Medulla oblongata (tissue), 1 donor: ENCODE results near the gene STX1B.
"Not testable (repeated sequence)": the region's sequence is repeated elsewhere in the genome, so short reads cannot be mapped to it uniquely, and the experiment has no call there.

Experiments used
- DNase-seq: peaks from one replicate; pipeline ENCODE4 v3.0.0-alpha.2; 2015; ENCODE audit errors: extremely low spot score

Gene STX1B

GRCh38 chr16:30951750-30952149, 58.7 kb downstream of the STX1B start:
- DNase-seq: no peak

DNA sequence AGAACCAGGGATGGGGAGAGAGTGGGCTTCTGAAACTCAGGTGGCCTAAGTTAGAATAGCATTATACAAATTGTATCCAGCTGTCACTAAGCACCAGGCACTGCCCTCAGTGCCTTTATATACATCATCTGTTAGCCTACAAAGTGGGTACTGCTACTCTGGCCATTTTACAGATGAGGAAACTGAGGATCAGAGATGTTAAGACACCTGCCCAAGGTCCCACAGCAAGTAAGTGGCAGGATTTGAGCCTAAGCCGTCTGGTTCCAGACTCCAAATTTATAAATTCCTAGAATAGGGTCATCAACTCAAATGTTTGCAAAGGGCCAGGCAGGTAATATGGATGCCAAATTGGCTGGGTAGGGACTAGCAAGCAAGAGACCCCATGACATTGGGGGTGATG, 59.2 kb downstream of the STX1B start:
- DNase-seq: no peak

- DNase-seq: no peak
Measured at GRCh38 chr16:30950516-30951065, 59.8 kb downstream of the STX1B start.

- peak; percentile 54 for DNase-seq
Measured at GRCh38 chr16:30949650-30950515, 60.6 kb downstream of the STX1B start.

DNA sequence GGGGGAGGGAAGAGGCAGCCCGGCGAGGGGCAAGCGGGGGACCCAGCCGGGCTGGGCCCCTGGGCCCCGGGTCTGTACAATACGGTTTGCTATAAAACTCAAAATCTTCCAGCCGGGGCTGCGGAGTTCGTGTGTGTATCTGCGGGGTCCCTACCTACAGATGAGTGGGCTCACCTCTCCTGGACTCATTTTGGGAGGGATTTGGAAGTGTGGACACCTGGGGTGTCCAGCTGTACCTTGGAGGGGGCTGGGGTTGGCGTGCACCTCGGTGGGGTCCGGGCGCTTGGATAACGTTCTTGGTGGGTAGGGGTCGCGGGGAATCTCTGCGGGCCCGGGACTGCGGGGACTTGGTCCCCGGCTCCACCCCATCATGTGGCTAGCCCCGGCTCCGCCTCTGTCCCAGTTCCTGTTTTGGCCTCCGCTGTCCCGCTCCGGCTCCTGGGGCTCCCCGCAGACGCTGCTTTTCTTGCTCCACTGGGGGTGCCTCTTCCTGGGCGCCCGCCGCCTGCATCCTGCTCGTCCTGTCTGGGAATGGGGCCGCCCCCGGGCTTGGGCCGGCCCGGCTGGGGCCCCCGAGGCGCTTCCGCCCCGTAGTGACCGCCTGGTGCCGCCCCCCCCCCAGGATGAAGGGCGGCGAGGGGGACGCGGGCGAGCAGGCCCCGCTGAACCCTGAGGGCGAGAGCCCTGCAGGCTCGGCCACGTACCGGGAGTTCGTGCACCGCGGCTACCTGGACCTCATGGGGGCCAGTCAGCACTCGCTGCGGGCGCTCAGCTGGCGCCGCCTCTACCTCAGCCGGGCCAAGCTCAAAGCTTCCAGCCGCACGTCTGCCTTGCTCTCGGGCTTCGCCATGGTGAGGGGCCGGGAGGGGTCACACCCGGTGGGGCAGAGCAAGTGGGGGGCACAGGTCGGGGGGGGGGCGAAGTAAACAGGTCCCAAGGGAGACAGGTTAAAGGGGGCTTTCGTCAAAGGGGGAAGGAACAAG, 61.5 kb downstream of the STX1B start, which contains the start of gene ORAI3:
Gene ORAI3 (plus strand): TSS at position 402 of the 983 bp plus-strand sequence. CDS start 222 bp downstream, at position 624.
- peak; percentile 83 for DNase-seq

DNA sequence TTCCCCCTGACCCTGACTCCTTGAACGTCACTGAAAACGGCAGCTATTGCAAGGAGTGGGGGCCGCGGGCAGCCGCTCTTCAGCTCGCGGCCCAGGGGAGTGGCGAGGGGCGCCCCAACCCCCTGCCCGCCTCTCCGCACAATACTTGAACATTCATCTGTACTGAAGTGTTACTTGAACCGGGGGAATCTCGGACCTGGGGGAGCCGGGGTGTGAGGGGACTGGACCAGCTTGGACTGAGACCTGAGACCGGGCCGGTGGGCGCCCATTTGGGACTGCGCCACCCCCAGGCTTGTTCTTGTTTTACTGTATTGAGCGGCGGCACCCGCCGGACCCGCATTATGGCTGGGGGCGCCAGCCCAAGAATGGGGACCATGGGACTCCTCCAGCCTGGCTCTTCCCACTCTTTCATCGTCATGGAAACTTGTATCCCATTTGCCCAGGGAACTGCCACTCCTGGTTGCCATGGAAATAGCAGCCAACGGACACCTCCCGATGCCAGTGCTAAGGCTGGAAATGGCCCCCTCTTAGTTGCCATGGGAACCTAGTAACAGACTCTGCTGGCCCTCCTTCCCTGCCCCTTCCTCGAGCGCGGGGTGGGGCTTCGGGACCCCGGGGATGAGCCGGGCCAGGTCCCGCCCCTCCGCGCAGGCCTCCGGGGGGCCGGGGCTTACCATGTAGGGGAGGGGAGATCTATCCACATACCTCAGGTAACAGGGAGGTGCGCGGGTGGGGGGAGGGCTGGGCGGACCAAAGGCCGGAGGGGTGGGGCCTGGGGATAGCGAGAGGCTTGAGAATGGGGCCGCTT, 62.4 kb downstream of the STX1B start:
- peak; percentile 97 for DNase-seq

- no peak for DNase-seq
Measured at GRCh38 chr16:30947541-30947858, 62.9 kb downstream of the STX1B start.

- no peak for DNase-seq
Measured at GRCh38 chr16:30946671-30947540, 63.5 kb downstream of the STX1B start.

DNA sequence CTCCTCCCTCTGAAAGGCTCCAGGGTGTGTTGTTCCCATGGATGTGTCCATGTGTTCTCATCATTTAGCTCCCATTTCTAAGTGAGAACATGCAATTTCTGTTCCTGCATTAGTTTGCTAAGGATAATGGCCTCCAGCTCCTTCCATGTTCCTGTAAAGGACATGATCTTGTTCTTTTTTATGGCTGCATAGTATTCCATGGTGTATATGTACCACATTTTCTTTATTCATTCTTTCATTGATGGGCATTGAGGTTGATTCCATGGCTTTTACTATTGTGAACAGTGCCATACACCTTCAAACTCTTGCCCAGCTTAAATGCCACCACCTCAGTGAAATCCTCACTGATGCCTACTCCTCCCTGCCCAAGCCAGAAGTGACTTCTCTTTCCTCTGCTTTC, 66.1 kb downstream of the STX1B start:
- DNase-seq: no peak

DNA sequence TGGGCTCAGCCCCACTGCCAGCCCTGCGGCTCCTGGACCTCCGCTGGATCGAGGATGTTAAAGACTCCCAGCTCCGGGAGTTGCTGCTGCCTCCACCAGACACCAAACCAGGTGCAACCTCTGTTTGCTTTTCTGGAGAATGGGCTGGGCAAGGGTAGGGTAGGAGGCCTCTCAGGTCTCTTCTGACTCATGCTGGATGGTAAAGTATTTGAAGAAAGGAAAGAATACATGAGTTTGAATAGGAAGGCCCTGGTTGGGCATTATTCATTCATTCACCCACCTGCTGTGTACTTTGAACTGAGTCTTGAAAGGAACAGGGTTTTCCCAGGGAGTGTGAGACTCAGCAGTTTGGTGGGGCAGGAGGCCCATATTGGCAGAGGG, 68.0 kb downstream of the STX1B start:
- no peak for DNase-seq

- DNase-seq: peak; percentile 63
Measured at GRCh38 chr16:30941600-30942425, 68.6 kb downstream of the STX1B start.

GRCh38 chr16:30939571-30939970, 70.9 kb downstream of the STX1B start:
- not testable (repeated sequence) for DNase-seq
